Upper lobe of left lung (tissue), 4 donors: ENCODE measurements around the gene BAZ1B.

Experiments used
- POLR2AphosphoS5 ChIP-seq, 2 donors: sonication (generic); formaldehyde crosslinking; IDR thresholded peaks; one replicate each; pipeline ENCODE4 v1.5.1; 2017; ENCODE audit warnings: antibody characterized with exemption in 2 of 2
- TF ChIP-seq, protein P1 (sequence below), 6 experiments: fragments of 450-650 bp in 4 of 6; fragments of 200-600 bp in 2 of 6; sonication (generic) in 2 of 6; IDR thresholded peaks; one replicate each; pipeline ENCODE4 v1.5.1; 2016 to 2019; ENCODE audit warnings: antibody characterized with exemption in 6 of 6

DNA sequence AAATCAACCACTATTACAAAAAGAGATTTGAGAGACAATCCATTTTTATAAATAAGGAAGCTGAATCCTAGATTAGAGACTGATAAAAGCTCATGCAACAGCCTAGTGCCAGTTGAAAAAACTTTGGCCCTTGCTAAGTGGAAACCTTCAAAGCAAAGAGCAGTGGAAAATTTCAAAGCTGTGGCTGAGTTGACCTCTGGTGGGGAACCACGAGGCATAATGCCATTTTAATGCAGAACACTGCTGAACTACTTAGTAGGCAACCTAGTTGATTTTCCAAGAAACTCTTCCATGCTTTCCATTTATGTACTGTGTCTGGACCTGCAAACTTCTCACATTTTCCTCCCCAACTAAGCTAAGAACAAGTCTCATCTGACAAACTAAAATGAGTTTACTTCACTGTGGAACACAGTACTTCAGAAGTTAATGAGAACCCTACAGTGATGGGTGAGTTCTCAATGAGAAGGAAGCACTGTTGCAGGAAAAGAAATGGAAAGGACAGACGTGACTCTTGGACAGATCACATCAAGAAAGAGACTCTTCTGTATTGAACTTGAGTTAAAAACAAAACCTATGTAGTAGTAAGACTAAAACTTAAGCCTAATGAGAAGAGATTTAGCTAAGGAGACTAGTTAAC, 69.0 kb downstream of the BAZ1B start:
- TF ChIP-seq, protein P1, sequence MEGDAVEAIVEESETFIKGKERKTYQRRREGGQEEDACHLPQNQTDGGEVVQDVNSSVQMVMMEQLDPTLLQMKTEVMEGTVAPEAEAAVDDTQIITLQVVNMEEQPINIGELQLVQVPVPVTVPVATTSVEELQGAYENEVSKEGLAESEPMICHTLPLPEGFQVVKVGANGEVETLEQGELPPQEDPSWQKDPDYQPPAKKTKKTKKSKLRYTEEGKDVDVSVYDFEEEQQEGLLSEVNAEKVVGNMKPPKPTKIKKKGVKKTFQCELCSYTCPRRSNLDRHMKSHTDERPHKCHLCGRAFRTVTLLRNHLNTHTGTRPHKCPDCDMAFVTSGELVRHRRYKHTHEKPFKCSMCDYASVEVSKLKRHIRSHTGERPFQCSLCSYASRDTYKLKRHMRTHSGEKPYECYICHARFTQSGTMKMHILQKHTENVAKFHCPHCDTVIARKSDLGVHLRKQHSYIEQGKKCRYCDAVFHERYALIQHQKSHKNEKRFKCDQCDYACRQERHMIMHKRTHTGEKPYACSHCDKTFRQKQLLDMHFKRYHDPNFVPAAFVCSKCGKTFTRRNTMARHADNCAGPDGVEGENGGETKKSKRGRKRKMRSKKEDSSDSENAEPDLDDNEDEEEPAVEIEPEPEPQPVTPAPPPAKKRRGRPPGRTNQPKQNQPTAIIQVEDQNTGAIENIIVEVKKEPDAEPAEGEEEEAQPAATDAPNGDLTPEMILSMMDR (IDR thresholded peaks at IDR 0.05): no peak
- no peak for TF ChIP-seq POLR2AphosphoS5 (IDR thresholded peaks at IDR 0.05)
